Neutrophil (primary cell): ENCODE results near the gene ZNF689.

Source experiments
- H3K27ac ChIP-seq: fragments of 200-600 bp; sonication (generic); 2 replicates; pipeline ENCODE4 v1.5.1; 2016; ENCODE audit warnings: mild to moderate bottlenecking, moderate library complexity
- H3K27me3 ChIP-seq: fragments of 200-600 bp; sonication (generic); 2 replicates; pipeline ENCODE4 v1.6.0; 2016; ENCODE audit warnings: mild to moderate bottlenecking
- H3K36me3 ChIP-seq: fragments of 200-600 bp; sonication (generic); 2 replicates; pipeline ENCODE4 v1.5.1; 2017
- H3K4me1 ChIP-seq, 2 experiments: fragments of 200-600 bp in 1 of 2; sonication (generic) in 1 of 2; 1 replicate in 1 of 2; 2 replicates in 1 of 2; pipeline versions ENCODE4 v1.5.1 to v1.6.1; 2013 to 2016; ENCODE audit warnings: low read depth in 1 of 2, low read length in 1 of 2, mild to moderate bottlenecking in 1 of 2, moderate library complexity in 1 of 2; ENCODE audit not compliant: control insufficient read depth in 1 of 2, insufficient read depth in 1 of 2
- H3K4me3 ChIP-seq, 2 experiments: fragments of 200-600 bp in 1 of 2; sonication (generic) in 1 of 2; 1 replicate in 1 of 2; 2 replicates in 1 of 2; pipeline ENCODE4 v1.5.1; 2013 to 2016; ENCODE audit warnings: low read depth in 1 of 2, low read length in 1 of 2, mild to moderate bottlenecking in 1 of 2, moderate library complexity in 1 of 2
- H3K9me3 ChIP-seq: fragments of 200-600 bp; sonication (generic); 2 replicates; pipeline ENCODE4 v1.5.1; 2016
- TF ChIP-seq, protein P1 (sequence below): fragments of 200-600 bp; sonication (generic); IDR thresholded peaks from 2 replicates; pipeline ENCODE4 v1.5.1; 2016; ENCODE audit warnings: antibody characterized with exemption

ZNF689 gene

DNA sequence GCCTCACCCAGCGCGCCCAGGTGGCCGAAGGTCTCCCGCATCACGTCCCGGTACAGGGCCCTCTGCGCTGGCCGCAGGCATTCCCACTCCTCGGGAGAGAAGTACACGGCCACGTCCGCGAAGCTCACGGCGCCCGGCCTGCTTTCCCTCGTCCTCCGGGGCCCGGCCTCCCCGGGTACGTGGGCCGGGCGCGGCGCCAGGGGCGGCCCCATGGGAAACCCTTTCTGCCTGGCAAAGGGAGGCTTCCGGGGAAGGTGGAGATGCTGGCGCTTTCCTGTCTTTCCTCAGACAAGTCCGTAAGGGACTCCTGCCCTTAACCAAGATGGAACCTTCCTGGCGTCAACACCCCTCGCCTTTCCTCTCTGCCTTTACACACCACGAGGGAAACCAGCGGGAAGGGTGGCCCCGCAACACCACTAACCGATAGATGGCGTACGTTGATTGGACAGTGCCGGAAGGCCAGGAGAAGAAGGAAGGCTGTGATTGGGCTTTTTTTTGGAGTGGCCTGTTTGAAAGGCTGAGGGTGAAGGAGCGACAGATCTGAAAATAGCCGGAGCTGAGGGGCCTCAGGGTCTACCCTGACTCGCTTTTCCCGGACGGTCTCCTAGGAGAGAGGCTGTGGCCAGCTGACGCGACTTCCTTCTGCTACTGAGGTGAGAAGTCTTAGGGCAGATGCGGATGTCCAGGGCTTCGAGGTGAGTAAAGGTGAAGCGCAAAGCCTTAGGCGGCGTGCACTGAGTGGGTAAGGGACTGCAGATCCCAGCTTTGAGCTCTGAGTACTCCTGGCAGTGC is 24.6 kb downstream of the ZNF689 start, which contains the start of gene ZNF785:
Gene ZNF785 (minus strand): TSS at position 298 of the 792 bp plus-strand sequence. CDS start 86 bp downstream, at position 212.
- peaks cover 14 to 16% of the 10 kb centered on the region in 2 experiments for H3K4me1 ChIP-seq
- no peaks in the 10 kb centered on the region for H3K9me3 ChIP-seq
- peak within 1 kb of the TSS; percentile 68 for H3K27ac ChIP-seq
- H3K36me3 ChIP-seq, result peaks cover 11% of the 10 kb centered on the region
- no peaks in the 10 kb centered on the region for H3K27me3 ChIP-seq
- TF ChIP-seq, protein P1, sequence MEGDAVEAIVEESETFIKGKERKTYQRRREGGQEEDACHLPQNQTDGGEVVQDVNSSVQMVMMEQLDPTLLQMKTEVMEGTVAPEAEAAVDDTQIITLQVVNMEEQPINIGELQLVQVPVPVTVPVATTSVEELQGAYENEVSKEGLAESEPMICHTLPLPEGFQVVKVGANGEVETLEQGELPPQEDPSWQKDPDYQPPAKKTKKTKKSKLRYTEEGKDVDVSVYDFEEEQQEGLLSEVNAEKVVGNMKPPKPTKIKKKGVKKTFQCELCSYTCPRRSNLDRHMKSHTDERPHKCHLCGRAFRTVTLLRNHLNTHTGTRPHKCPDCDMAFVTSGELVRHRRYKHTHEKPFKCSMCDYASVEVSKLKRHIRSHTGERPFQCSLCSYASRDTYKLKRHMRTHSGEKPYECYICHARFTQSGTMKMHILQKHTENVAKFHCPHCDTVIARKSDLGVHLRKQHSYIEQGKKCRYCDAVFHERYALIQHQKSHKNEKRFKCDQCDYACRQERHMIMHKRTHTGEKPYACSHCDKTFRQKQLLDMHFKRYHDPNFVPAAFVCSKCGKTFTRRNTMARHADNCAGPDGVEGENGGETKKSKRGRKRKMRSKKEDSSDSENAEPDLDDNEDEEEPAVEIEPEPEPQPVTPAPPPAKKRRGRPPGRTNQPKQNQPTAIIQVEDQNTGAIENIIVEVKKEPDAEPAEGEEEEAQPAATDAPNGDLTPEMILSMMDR, result peak; percentile 71
- peak within 1 kb of the TSS; percentile 70 to 89 for H3K4me3 ChIP-seq

DNA sequence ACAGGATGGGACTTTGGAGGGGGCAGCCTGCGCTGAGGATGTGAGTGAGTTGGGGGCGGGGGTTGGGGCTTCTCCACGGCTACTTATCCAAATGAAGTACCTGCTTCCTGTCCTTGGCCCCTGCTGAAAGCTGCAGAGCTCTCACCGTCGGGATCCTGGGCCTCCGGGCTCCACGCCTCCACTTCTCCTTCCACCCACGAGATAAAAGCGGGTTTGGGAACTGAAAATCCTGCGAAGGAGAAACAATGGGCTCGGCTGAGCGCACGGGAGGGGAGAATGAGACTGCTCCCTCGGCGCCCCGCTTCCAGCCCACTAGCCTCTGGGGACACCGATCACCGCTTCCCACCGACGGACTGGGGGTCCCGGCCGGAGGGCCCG is 25.2 kb downstream of the ZNF689 start:
- peaks cover 11% of the 10 kb centered on the region for H3K36me3 ChIP-seq
- peak overlapping the region; percentile 68 for H3K27ac ChIP-seq
- H3K27me3 ChIP-seq, result no peaks in the 10 kb centered on the region
- TF ChIP-seq, protein P1, result no peak
- H3K4me3 ChIP-seq, result peak overlapping the region; percentile 70 to 89
- peaks cover 14 to 16% of the 10 kb centered on the region in 2 experiments for H3K4me1 ChIP-seq
- no peaks in the 10 kb centered on the region for H3K9me3 ChIP-seq

DNA sequence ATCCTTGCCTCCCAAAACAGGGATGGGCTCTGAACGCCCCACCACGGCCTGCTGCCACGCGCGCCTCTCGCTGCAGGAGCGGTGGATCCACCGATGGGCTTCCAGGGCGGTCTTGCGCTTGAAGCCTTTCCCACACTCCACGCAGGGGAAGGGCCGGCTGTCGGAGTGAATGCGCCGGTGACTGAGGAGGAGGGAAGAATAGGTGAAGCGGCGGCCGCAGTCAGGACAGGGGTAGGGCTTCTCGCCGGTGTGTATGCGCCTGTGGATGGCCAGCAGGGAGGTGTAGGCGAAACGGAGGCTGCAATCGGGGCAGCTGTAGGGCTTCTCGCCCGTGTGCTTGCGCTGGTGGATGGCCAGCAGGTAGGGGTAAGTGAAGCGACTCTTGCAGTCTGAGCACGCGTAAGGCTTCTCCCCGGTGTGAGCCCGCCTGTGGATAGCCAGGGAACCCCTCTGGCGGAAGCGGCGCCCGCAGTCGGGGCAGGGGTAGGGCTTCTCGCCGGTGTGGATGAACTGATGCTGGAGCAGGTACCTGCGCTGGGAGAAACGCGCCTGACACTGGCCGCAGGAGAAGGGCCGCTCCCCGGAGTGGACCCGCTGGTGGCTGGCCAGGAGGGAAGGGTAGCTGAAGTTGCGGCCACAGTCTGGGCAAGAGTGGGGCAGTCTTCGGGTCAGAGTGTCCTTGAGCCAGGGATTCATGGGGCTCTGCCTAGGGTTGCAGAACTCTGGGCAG is 27.4 kb downstream of the ZNF689 start:
- no peaks in the 10 kb centered on the region for H3K9me3 ChIP-seq
- H3K36me3 ChIP-seq, result peaks cover 16% of the 10 kb centered on the region
- peaks cover 14 to 16% of the 10 kb centered on the region in 2 experiments for H3K4me1 ChIP-seq
- TF ChIP-seq, protein P1, result no peak
- H3K4me3 ChIP-seq, result no peak overlapping the region
- H3K27ac ChIP-seq, result no peak overlapping the region
- H3K27me3 ChIP-seq, result no peaks in the 10 kb centered on the region

DNA sequence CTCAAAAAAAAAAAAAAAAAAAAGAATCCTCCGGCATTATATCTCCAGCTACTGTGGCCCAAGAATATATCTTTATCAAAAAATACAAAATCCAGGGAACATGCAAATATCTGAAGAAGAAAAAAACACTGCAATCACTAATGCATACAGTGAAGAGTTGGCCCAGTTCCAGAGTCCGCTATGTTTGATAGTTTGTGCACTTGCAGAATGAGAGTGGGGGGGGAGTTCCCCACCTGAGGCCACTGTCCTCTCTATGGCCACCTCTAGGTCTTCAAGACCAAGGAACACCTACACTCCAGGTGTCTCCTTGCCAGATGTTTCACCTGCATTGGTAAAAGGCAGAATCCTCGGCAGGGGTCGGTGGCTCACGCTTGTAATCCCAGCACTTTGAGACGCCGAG is 28.7 kb downstream of the ZNF689 start:
- Histone ChIP-seq H3K36me3 (peaks cover 16% of the 10 kb centered on the region), H3K27me3 (no peaks in the 10 kb centered on the region)

DNA sequence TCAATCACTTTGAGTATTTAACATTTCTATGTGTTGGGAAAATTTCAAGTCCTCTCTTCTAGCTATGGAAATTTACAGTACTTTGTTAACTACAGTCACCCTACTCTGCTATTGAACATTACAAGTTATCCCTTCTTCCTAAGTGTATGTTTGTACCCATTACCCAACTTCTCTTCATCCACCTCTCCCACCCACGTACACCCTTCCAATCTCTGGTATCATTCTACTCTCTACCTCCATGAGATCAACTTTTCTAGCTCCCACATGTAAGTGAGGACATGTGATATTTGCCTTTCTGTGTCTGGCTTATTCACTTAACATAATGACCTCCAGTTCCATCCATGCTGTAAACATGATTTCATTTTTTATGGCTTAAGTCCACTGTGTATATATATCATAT is 35.5 kb downstream of the ZNF689 start:
- H3K27me3 ChIP-seq, result no peaks in the 10 kb centered on the region
- H3K4me1 ChIP-seq, result peaks cover 24 to 25% of the 10 kb centered on the region in 2 experiments
- H3K27ac ChIP-seq, result no peak overlapping the region
- no peak overlapping the region for H3K4me3 ChIP-seq
- TF ChIP-seq, protein P1, result no peak
- H3K36me3 ChIP-seq, result peaks cover 5% of the 10 kb centered on the region
- H3K9me3 ChIP-seq, result no peaks in the 10 kb centered on the region

More for the DNA sequence above, 28.7 kb downstream of the ZNF689 start:
- Histone ChIP-seq H3K4me3 (no peak overlapping the region), H3K4me1 (peaks cover 14 to 16% of the 10 kb centered on the region in 2 experiments), H3K27ac (no peak overlapping the region), H3K9me3 (no peaks in the 10 kb centered on the region)
- TF ChIP-seq, protein P1, result no peak
